KMS-11 (cell line): ENCODE results near the gene MRRF.

Experiments
- H2AFZ ChIP-seq: fragments of 200-600 bp; sonication (generic); 2 replicates; pipeline ENCODE4 v1.6.1; 2016; ENCODE audit warnings: antibody characterized with exemption, mixed run types, low read depth
- H3K27ac ChIP-seq: fragments of 200-600 bp; sonication (generic); 2 replicates; pipeline ENCODE4 v1.6.1; 2016; ENCODE audit warnings: mild to moderate bottlenecking, mixed run types
- H3K27me3 ChIP-seq: fragments of 200-600 bp; sonication (generic); 2 replicates; pipeline ENCODE4 v1.6.1; 2017; ENCODE audit warnings: mild to moderate bottlenecking, low read depth, mixed run types, moderate library complexity; ENCODE audit not compliant: insufficient read depth
- H3K36me3 ChIP-seq: fragments of 200-600 bp; sonication (generic); 2 replicates; pipeline ENCODE4 v1.6.1; 2017; ENCODE audit warnings: mild to moderate bottlenecking, mixed run types; ENCODE audit not compliant: insufficient read depth
- H3K4me1 ChIP-seq: fragments of 200-600 bp; sonication (generic); 2 replicates; pipeline ENCODE4 v1.6.1; 2016; ENCODE audit warnings: mild to moderate bottlenecking, low read depth, mixed run types; ENCODE audit not compliant: poor library complexity, severe bottlenecking
- H3K4me2 ChIP-seq: fragments of 200-600 bp; sonication (generic); 2 replicates; pipeline ENCODE4 v1.7.0; 2016; ENCODE audit warnings: mild to moderate bottlenecking, mixed run types
- H3K4me3 ChIP-seq: fragments of 200-600 bp; sonication (generic); IDR thresholded peaks from 2 replicates; pipeline ENCODE4 v1.6.1; 2017; ENCODE audit warnings: low read depth, low read length, mixed read lengths; ENCODE audit not compliant: insufficient read depth
- H3K79me2 ChIP-seq: fragments of 200-600 bp; sonication (generic); 2 replicates; pipeline ENCODE4 v1.6.1; 2016; ENCODE audit warnings: low read depth, mixed run types; ENCODE audit not compliant: insufficient read depth
- H3K9ac ChIP-seq: fragments of 200-600 bp; sonication (generic); 2 replicates; pipeline ENCODE4 v1.6.1; 2016; ENCODE audit warnings: mild to moderate bottlenecking, mixed run types
- H4K20me1 ChIP-seq: fragments of 200-600 bp; sonication (generic); 2 replicates; pipeline ENCODE4 v1.6.1; 2016; ENCODE audit warnings: mild to moderate bottlenecking, mixed run types; ENCODE audit not compliant: insufficient read depth
- TF ChIP-seq, protein P1 (sequence below): fragments of 200-600 bp; sonication (generic); conservative IDR thresholded peaks from 2 replicates; pipeline ENCODE4 v1.6.1; 2017; ENCODE audit warnings: low read depth, mild to moderate bottlenecking, antibody characterized with exemption, low read length, moderate library complexity, mixed read lengths

MRRF gene

DNA sequence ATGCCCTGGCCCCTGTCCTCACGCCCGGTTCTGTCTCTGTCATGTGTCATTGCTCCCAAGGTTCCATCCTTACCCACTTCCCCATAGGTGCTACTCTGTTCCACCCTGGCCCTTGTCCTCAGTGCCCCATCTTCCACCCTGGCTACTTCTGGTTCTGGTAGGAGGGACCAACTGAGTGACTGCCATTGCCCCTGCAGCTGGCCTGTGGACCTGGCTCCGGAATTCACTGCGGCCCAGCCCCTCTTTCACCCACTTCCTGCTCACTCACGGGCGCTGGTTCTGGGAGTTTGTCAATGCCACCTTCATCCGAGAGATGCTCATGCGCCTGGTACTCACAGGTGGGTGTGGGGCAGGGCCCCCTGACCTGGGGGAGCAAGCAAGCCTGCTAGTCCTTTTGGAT, 113.6 kb downstream of the MRRF start:
- no peaks in the 10 kb centered on the region for H3K4me1 ChIP-seq
- H3K4me2 ChIP-seq = no peak overlapping the region
- H3K27me3 ChIP-seq = no peaks in the 10 kb centered on the region
- H3K27ac ChIP-seq = no peak overlapping the region
- no peaks in the 10 kb centered on the region for H3K79me2 ChIP-seq
- H3K36me3 ChIP-seq = no peaks in the 10 kb centered on the region
- TF ChIP-seq, protein P1, sequence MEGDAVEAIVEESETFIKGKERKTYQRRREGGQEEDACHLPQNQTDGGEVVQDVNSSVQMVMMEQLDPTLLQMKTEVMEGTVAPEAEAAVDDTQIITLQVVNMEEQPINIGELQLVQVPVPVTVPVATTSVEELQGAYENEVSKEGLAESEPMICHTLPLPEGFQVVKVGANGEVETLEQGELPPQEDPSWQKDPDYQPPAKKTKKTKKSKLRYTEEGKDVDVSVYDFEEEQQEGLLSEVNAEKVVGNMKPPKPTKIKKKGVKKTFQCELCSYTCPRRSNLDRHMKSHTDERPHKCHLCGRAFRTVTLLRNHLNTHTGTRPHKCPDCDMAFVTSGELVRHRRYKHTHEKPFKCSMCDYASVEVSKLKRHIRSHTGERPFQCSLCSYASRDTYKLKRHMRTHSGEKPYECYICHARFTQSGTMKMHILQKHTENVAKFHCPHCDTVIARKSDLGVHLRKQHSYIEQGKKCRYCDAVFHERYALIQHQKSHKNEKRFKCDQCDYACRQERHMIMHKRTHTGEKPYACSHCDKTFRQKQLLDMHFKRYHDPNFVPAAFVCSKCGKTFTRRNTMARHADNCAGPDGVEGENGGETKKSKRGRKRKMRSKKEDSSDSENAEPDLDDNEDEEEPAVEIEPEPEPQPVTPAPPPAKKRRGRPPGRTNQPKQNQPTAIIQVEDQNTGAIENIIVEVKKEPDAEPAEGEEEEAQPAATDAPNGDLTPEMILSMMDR = no peak
- no peak overlapping the region for H3K9ac ChIP-seq
- H3K4me3 ChIP-seq = no peak overlapping the region
- no peak overlapping the region for H2AFZ ChIP-seq
- H4K20me1 ChIP-seq = no peaks in the 10 kb centered on the region

DNA sequence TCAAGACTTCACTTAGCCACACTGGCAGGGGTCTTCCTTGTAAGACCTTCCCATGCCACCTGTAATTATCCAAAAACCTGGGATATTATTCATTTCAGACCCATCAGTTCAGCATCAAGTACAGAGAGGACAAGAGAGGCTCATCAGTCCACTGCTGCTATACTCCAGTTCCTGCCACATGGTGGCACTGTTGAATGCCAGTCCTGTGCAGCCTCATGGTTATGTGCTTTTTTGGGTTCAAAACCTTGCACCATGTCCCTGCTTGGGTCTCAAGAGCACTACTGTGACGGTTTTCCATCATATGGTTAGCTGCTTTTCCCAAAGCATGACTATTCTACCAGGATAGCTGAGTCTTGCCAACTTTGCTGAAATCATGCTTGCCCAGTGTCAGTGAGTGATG, 114.7 kb downstream of the MRRF start:
- Histone ChIP-seq H3K4me3 (no peak overlapping the region), H3K9ac (no peak overlapping the region), H3K36me3 (no peaks in the 10 kb centered on the region), H2AFZ (no peak overlapping the region), H4K20me1 (no peaks in the 10 kb centered on the region), H3K27ac (no peak overlapping the region), H3K4me1 (no peaks in the 10 kb centered on the region), H3K79me2 (no peaks in the 10 kb centered on the region), H3K27me3 (no peaks in the 10 kb centered on the region), H3K4me2 (no peak overlapping the region)
- TF ChIP-seq, protein P1 = peak; percentile 59

DNA sequence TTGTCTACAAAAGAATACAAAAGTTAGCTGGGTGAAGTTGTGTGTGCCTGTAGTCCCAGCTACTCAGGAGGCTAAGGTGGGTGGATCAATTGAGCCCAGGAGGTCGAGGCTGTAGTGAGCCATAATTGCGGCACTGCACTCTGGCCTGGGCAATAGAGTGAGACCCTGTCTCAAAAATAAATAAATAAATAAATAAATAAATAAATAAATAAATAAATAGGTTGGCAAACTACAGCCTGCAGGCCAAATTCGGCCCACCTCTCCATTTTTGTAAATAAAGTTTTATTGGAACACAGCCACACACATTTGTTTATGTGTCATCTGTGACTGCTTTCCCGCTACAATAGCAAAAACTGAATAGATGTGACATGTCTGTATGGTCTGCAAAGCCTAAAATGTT, 115.6 kb downstream of the MRRF start:
- Histone ChIP-seq H3K27me3 (no peaks in the 10 kb centered on the region), H3K79me2 (no peaks in the 10 kb centered on the region), H3K36me3 (no peaks in the 10 kb centered on the region), H3K9ac (no peak overlapping the region), H3K4me2 (no peak overlapping the region), H3K4me3 (no peak overlapping the region), H3K27ac (no peak overlapping the region), H2AFZ (no peak overlapping the region), H3K4me1 (no peaks in the 10 kb centered on the region), H4K20me1 (no peaks in the 10 kb centered on the region)
- TF ChIP-seq, protein P1 = no peak
